HG03460 (cell line): ENCODE results near the gene DEPDC5.

ENCODE experiments used
- ATAC-seq: cut with Tn5 transposase; IDR thresholded peaks from one replicate; pipeline ENCODE4 v1.9.1; 2021; ENCODE audit not compliant: unreplicated experiment

The DEPDC5 gene

DNA sequence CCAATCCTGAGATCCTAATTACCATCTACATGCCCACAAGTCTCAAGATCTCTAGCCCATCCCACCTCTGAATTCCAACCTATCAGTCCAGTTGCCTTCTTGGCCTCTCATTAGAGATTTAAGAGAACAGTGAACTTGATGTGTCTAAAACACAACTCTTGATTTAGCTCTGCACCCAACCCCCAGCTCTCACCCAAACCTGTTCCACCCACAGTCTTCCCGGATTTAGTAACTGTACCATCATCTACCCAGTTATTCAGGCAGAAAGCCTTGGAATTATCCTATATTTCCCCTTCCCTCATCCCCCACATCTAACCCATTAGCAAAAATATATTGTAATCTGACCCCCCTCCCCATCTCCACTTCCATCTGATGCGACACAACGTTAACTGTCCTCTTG lies 166.5 kb downstream of the DEPDC5 start:
- no peak for ATAC-seq

GRCh38 chr22:31921106-31921505 lies 167.3 kb downstream of the DEPDC5 start:
- ATAC-seq: no peak

- ATAC-seq: no peak
Measured at GRCh38 chr22:31922534-31922933, 168.7 kb downstream of the DEPDC5 start.

GRCh38 chr22:31923136-31923535 lies 169.3 kb downstream of the DEPDC5 start:
- no peak for ATAC-seq

DNA sequence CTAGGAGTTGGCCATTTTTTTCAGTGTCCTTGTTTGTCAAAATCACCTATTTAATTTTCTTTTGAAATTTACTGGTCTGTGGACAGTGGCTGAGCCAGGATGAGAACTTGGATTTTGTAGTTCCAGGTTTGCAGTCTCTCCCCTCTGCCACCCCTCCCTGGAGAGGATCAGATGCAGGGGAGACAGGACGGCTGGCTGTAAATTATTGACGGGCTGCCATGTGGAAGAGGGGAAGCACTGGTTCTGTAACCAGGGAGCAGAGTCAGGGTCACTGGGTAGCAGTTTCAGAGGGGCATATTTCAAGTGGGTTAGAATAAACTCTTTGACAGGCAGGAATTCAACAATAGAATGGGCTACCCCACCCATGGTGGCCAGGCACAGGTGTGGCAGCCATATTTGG lies 169.9 kb downstream of the DEPDC5 start:
- ATAC-seq: no peak

DNA sequence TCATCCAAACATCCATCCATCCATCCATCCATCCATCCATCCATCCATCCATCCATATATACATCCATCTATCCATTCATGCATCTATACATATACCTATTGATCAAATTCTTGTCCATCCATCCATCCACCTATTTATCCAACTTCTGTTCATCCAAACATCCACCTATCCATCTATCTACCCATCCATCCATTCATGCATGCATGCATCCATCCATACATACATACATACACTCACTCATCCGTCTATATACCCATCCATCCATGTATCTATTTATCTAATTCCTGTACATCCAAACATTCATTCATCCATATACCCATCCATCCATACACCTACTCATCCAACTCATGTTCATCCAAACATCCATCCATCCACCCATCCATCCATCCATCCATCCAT lies 171.2 kb downstream of the DEPDC5 start:
- ATAC-seq: no peak

GRCh38 chr22:31926024-31926423 lies 172.2 kb downstream of the DEPDC5 start:
- no peak for ATAC-seq

GRCh38 chr22:31926969-31927368 lies 173.2 kb downstream of the DEPDC5 start:
- ATAC-seq: no peak

DNA sequence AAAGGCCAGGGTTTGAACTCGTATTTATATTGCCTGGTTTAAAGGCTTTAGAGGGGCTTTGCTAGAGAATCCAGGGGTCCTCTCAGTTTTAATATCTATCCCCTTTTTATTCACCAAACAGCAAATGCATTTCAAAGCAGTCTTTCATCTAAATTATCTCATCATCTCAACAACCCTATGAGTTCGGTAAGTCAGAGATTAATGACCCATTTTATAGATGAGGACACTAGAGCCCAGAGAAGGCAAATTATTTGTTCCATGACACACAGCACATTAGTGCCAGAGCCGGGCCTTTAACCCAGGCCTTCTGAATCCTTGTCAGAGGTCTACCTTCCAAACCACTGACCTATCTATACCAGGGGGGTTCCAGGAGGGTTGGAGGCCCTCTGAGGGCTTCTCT lies 173.7 kb downstream of the DEPDC5 start:
- no peak for ATAC-seq

DNA sequence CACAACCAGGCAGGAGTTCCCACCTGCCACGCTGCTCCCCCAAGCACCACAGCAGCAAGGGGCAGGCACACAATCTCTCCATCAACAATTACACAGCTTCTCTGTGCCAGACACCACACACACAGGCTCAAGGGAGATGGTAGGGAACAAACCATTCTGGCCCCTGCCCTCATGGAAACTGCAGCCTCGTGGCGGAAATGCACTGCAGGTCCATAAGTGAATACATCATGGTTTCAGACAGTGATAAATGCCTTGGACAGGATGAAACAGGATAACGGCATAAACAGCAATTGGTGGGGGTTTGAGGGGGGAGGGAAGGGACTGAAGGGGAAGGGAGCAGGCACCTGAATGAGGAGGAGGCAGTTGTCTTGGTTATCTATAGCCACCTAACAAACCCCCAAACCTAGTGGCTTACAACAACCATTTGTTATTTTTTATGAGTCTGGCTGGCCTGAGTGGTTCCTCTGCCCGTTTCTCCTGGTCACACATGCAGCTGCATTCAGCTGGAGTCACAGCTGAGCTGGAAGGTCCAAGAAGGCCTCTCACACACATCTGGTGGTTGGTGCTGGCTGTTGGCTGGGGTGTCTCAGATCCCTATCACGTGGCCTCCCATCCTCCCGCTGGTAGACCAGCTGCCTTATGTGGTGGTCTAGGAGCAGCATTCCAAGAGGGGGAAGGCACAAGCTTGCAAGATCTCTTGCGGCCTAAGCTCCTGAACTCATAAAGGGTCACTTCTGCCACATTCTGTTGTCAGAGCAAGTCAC lies 175.5 kb downstream of the DEPDC5 start:
- ATAC-seq: no peak

- ATAC-seq: no peak
Measured at GRCh38 chr22:31932863-31933262, 179.0 kb downstream of the DEPDC5 start.

DNA sequence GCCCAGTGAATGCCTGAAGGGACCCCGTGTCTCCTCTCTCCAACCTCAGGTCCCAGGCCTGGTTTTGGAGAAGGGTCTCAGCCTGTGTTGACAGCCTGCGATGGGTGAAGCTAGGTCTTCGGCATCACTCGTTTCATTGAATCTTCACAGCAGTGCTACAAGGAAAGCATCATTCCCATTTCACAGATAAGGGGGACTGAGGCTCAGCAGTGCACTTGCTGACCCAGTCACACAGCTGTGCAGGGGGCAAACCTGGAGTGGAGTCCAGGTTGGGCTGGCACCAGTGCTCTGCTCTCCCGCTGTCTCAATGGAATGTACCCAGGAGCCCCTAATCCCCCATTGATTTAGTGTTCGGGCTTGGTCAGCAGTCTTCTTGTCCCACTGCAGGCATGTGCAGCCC lies 179.6 kb downstream of the DEPDC5 start:
- no peak for ATAC-seq

DNA sequence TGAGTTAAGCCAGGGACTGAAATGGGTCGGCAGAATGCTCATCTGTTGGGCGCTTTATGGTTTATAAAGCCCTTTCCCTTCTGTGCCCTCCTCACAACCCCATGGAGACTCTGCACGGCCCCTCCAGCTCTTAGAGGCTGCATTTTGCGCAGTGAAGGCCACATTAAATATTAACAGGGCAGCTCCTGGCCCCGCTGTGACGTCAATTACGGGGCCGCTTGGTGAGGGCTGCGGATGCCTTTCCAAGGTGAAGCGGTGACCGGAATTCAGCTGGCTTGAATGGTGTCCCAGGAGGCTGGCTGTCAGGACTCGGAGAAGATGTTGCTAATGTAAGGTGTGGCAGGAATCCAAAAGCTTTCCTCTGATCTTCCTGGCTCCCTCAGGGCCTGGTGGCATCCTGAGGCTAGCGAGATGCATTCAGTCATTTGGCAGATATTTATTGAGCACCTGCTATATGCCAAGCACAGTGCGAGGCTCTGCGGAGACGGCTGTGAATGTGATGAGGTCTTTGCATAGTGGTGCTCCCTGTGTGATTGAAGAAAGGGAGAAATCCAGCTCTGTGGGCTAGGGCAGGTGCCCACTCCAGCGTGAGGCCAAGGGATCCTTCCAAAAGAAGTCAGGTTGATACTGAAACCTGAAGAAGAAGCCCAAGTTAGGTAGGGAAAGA lies 180.1 kb downstream of the DEPDC5 start:
- ATAC-seq: no peak

DNA sequence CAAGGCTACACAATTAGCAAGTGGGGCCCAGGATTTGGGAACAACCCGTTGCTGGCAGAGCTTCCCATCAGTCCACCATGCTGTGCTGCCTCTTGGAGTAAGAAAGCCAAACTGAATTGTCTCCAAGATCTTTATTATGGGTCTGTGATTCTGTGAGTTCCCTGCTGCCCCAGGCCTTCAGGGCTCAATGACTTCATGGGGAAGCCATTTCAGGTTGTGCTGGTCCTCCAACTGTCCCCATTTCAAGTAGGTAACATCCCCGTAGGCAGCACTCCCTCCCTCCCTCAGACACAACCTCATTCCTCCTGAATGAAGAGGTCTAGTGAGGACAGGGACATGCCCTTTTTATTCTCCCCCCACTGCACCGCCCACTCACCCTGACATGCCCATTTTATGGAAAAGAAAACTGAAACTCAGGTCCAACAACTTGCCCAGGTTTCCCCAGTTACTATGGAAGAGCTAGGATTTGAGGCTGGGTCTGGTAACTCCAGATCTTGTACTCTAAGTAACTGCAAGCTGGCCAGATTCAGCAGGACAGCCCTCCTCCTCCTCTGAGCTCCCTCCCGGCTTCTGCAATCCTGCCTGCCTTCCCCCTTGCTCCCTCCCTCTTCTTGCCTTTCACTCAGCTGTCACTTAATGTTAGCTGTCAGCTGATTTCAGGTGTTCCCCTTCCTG lies 182.3 kb downstream of the DEPDC5 start:
- ATAC-seq: no peak

GRCh38 chr22:31937341-31937740 lies 183.5 kb downstream of the DEPDC5 start:
- ATAC-seq: no peak

DNA sequence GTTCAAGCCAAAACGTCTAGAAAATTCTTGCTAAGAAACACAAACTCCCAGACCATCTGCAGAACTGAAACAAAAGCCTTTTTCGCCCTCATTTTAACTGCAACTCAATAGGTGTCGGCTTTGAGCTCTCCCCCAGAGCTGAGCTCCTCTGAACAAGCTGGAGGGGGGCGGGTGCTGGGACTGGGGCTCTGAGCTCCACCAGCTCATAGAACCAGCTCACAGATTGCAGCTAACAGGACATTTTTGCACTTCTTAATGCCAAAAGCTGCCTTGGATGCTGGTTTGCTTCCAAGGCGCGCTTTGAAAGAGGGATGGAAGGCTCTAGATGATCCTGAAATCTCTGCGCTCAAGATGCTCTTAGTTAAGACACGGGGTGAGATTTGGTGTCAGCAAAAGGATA lies 184.5 kb downstream of the DEPDC5 start:
- no peak for ATAC-seq

DNA sequence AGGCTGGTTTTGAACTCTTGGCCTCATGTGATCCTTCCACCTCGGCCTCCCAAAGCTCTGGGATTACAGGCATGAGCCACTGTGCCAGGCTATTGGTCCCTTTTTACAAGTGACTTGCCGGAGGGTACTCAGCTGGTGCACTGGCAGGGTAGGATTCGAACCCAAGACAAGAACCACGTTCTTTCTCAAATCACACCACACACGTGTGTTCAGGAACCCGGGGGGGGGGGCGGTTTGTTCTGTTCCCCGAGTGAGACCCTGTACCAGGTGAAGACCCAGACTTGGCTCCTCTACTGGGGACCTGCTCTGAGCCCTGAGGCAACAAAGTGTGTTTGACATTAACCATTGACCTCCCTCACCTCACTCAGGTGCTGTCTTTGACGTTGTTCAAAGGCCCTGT lies 186.7 kb downstream of the DEPDC5 start:
- ATAC-seq: no peak

- no peak for ATAC-seq
Measured at GRCh38 chr22:31942091-31942490, 188.3 kb downstream of the DEPDC5 start.

DNA sequence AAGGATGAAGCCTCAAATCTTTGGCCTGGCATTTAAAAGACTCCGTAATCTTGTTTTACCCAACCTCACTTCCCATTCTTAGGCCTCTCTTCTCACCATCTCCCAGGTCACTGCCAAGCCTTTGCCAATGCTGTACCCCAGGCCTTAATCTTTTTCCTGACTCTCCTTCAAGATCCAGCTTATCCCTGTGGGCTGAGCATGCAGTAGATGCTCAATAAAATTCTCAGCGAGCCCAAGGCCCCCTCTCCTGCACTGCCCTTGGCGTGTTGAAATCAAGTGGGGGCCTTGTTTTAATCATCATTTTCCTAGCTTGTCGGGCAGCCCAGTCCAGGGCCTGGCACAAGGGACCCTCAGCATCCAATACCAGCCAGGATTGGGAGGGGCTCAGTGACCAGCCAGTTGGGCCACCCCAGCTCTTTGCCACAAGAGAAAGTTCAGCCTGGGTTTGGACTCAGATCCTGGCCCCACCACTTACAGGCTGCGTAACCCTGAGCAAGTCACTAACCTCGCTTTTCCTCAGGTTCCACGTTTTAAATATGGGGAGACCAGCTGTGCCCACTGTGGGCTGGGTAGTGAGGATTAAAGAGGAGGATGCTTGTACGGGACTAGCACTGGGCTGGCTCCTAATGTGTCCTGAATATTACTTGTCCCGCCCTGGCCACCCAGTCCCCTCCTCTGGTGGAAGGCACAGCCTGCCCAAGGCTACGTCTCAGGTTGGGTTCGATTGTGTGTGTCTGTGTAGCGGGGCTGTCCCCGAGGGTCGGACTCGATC lies 189.6 kb downstream of the DEPDC5 start:
- ATAC-seq: no peak

DNA sequence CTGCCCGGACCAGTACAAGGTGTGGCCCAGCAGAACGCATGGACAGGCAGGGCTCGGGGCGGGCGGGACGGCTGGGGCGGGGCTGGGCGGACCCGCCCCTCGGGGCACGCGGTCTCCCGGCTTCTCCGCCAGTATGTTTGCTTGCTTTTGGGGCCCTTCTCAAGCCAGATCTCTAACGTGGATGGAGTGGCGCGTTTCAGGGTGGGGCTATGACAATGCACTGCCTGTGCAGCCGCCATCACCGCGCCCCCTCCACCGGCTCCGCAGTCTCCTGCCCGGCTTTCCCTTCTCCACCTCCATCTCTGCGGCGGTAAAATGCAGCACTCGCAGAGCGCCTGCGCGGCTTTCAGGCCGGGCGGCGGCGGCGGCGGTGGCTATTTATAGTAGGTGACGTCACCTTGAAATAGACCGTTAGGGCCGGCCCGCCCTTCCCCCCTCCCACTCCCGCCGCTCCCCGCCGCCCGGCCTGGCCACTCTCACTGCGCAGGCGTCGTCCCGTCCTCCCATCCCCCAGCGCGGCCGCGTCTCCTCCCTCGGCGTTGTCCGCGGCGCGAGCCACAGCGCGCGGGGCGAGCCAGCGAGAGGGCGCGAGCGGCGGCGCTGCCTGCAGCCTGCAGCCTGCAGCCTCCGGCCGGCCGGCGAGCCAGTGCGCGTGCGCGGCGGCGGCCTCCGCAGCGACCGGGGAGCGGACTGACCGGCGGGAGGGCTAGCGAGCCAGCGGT lies 190.3 kb downstream of the DEPDC5 start, which contains the start of gene YWHAH:
Gene YWHAH, plus strand, starts transcription at position 558 of the 722 bp plus-strand sequence. CDS start 199 bp downstream, outside the sequence.
- peak; percentile 51 for ATAC-seq
